HL-60/S4 treated with retinoic acid at 250 ng/mL for 4 days and 3 days (cell line): ENCODE data around the gene A4GALT.
"Not testable (repeated sequence)": the region's sequence is repeated elsewhere in the genome, so short reads cannot be mapped to it uniquely, and the experiment has no call there.

Source experiments
- in situ Hi-C: fragments of 300-500 bp; cut with MboI; formaldehyde crosslinking; loops from 2 replicates; pipeline ENCODE4 v1.7.0; 2022; ENCODE audit warnings: low sequenced_read_pairs

Gene A4GALT

GRCh38 chr22:42720263-42721044 lies at the start of gene A4GALT:
Gene A4GALT, minus strand, starts transcription at chr22:42720870. Its CDS starts 26,919 bp downstream, at chr22:42693951.
- in situ Hi-C loops = no loop called here

GRCh38 chr22:42770448-42770726 lies 49.7 kb upstream of the A4GALT start:
- in situ Hi-C loops = no loop called here

- in situ Hi-C loops = no loop called here
Measured at GRCh38 chr22:42769574-42770447, 49.1 kb upstream of the A4GALT start.

GRCh38 chr22:42769238-42769573 lies 48.5 kb upstream of the A4GALT start:
- in situ Hi-C loops = no loop called here

- in situ Hi-C loops = no loop called here
Measured at GRCh38 chr22:42768385-42769035, 47.8 kb upstream of the A4GALT start.

- in situ Hi-C loops = no loop called here
Measured at GRCh38 chr22:42766860-42767259, 46.2 kb upstream of the A4GALT start.

- in situ Hi-C loops = no loop called here
Measured at GRCh38 chr22:42764895-42765363, 44.3 kb upstream of the A4GALT start.

- in situ Hi-C loops = no loop called here
Measured at GRCh38 chr22:42763965-42764480, 43.4 kb upstream of the A4GALT start.

GRCh38 chr22:42760806-42761565 lies 40.3 kb upstream of the A4GALT start:
- in situ Hi-C loops = no loop called here

GRCh38 chr22:42758931-42759629 lies 38.4 kb upstream of the A4GALT start:
- in situ Hi-C loops = no loop called here

GRCh38 chr22:42755553-42755952 lies 34.9 kb upstream of the A4GALT start:
- in situ Hi-C loops = not testable (repeated sequence)

- in situ Hi-C loops = not testable (repeated sequence)
Measured at GRCh38 chr22:42755121-42755520, 34.5 kb upstream of the A4GALT start.

GRCh38 chr22:42754658-42755057 lies 34.0 kb upstream of the A4GALT start:
- in situ Hi-C loops = no loop called here

- in situ Hi-C loops = no loop called here
Measured at GRCh38 chr22:42752912-42753311, 32.2 kb upstream of the A4GALT start.

GRCh38 chr22:42752230-42752746 lies 31.6 kb upstream of the A4GALT start:
- in situ Hi-C loops = no loop called here

GRCh38 chr22:42750421-42750820 lies 29.8 kb upstream of the A4GALT start:
- in situ Hi-C loops = not testable (repeated sequence)

GRCh38 chr22:42747701-42748513 lies 27.2 kb upstream of the A4GALT start:
- in situ Hi-C loops = no loop called here

- in situ Hi-C loops = no loop called here
Measured at GRCh38 chr22:42745118-42745517, 24.4 kb upstream of the A4GALT start.

- in situ Hi-C loops = no loop called here
Measured at GRCh38 chr22:42743501-42743991, 22.9 kb upstream of the A4GALT start.
